HG03097 (cell line): ENCODE measurements around the gene PADI3.

Source experiments
- ATAC-seq: cut with Tn5 transposase; IDR thresholded peaks from one replicate; pipeline ENCODE4 v1.9.1; 2021; ENCODE audit not compliant: unreplicated experiment, low FRiP score

PADI3 gene

GRCh38 chr1:17248781-17249180, at the start of gene PADI3:
Gene PADI3, plus strand, starts transcription at chr1:17249098. Its CDS starts 40 bp downstream, at chr1:17249138.
- ATAC-seq, result no peak

GRCh38 chr1:17199267-17200044, 49.4 kb upstream of the PADI3 start:
- ATAC-seq, result no peak

DNA sequence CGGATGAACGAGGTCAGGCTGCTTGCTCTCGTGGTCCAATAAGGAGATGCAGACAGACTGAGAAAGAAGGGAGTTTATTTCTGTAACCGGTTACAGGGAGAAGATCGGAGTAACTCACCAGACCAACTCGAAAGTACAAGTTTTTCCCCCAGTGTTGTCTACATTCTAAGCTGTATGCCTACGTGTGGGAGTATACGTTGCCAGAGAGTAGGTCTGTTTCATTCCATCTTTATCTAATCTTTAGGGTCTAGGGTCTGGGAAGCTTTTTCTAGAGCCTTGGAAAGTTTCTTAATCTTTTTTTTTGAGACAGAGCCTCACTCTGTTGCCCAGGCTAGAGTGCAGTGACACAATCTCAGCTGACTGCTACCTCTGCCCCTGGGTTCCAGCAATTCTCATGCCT, 48.7 kb upstream of the PADI3 start:
- ATAC-seq, result no peak

DNA sequence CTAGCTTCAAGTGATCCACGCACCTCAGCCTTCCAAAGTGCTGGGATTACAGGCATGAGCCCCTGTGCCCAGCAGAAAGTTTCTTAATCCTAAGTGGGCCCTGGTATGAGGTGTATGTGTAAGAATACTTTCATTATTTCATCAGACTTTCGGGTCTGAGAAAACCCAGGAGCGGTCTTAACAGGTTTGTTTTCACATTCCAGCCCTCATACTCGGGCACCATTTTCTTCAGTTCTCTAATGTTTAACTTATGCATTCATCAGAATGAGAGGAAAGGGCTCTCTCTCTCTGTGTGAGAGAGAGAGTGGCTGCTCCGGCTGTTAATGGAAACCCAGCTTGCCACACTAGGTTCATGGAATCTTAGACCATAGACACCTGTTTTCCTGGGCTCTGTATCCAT, 48.1 kb upstream of the PADI3 start:
- ATAC-seq, result no peak

DNA sequence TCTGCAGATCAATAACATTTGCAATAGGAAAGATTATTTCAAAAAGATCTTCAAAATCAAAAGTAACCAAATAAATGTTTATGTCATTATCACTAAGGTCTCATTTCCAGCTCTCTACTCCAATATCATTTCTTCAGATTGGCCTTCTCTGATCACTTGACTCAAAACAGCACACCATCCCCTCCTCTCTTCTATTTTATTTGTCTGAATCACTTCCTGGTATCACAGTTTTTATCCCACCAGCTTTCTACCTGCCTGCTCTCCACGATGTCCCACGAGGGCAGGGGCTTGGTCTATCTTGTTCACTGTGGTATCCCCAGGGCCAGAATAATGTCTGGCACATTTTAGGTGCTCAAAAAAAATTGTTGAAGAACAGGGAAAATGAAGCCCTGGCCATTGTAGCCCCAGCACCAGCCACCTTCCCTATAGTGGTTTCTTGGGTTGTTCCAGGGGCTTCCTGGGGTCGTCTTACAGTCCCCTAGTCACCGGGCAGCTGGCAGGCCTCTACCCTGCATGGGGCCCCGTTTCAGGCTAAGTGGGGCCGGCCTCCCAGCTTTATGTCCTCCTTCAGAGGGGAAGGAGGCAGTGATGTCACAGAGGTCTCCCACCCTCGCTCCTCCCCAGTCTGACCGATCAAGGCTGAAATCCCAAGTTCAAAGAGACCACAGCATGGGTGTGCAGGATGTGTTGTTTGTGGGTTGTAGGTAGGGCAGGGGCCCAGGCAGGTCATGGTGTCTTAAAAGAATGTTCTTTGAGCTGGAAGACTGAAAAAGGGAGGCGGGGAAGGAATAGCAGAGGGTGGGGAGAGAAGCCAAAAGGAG, 47.5 kb upstream of the PADI3 start:
- ATAC-seq, result no peak

GRCh38 chr1:17204546-17205440, 44.1 kb upstream of the PADI3 start, which contains the start of gene PADI1:
Gene PADI1, plus strand, starts transcription at chr1:17205128. Its CDS starts 90 bp downstream, at chr1:17205218.
- no peak for ATAC-seq

DNA sequence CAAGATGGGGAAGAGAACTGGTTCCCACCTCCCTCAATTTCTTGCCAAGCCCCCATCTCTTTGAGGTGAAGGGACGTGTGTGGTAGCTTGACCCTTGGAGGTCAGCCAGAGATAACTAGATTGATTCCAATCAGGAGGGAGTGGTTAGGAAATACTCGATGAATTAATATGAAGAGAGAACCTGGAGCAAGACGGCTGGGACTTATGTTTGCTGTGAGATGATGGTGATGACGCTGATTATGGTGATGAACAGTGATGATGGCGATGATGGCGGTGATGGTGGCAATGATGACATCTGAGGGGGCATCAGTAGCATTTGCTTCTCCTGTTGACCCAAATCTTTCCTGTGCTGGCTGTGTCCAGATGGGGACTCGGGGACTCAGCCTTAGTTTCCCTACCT, 43.2 kb upstream of the PADI3 start:
- no peak for ATAC-seq

DNA sequence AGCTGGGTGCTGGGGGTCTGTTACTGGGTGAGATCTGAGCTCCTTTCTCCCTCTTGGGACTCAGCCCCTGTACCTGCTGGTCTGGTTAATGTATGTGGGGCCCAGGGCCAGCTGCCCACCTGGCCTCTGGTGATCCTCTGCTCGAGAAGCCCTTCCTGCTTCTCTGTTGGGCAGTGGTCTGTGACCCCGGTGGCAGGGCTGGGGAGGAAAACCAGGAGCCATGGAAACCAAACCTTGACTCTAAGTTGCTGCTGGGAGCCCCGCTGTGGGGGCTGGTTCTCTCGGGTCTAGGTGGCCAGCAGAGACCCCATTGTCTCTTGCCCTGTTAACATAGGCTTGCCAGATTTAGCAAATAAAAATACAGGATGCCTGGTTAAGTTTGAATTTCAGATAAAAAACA, 42.7 kb upstream of the PADI3 start:
- no peak for ATAC-seq

DNA sequence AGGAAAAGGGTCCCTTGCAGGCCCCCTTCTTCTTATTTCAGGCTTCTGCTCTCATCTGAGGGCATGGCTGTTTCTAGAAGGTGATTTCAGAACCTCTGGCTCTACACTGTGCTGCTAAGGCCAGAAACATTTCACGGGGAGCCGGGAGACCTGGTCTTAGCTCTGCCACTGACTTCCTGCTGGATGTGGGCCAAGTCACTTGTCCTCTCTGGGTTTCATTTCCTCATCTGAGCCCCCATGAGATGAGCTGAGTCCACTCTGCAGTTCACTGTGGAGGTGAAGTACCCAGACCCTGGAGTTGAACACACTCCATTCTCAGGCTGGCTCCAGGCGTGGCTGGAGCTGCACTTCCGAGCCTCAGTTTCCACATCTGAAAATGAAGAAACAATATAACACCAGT, 41.9 kb upstream of the PADI3 start:
- ATAC-seq, result no peak

DNA sequence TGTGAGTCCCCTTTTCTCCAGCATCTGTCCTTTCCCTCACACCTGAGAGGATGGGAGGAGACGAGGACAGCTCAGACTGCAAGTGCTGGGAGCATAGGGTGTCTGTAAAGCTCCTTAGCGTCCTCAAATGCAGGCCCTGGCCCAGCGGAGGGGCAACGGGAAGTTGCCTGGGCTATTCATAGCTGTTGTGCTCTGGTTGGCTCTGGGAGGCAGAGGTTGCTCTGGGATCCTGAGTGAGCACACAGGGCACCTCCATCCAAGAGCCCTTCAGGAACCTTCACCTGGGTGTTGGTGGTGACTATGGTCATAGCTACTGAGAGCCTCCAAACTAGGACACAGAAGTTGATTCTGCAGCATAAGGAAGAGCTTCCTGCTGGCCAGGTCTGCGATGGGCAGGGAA, 41.4 kb upstream of the PADI3 start:
- ATAC-seq, result no peak

DNA sequence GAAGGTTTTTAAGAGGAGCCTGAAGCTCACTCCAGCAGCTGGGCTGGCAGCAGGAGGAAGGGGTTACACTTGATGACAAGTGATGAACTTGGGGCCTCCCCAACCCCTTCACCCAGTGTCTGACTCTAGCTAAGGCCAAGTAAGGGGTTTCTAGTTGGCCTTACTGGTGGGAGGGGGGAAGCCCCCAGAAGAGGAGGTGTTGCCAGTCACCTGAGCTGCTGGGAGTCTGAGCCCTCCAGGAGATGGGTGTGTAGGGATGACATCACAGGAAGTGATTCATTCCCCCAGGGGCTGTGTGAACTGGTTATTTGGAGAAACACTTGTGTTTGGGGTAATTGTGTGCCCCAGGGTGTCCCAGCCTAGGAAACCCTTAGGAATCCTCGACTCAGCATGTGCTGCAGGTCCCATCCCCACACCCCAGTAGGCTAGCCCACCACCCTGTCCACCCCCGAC, 40.9 kb upstream of the PADI3 start:
- no peak for ATAC-seq

- ATAC-seq, result no peak
Observed at GRCh38 chr1:17208546-17208945, 40.4 kb upstream of the PADI3 start.

DNA sequence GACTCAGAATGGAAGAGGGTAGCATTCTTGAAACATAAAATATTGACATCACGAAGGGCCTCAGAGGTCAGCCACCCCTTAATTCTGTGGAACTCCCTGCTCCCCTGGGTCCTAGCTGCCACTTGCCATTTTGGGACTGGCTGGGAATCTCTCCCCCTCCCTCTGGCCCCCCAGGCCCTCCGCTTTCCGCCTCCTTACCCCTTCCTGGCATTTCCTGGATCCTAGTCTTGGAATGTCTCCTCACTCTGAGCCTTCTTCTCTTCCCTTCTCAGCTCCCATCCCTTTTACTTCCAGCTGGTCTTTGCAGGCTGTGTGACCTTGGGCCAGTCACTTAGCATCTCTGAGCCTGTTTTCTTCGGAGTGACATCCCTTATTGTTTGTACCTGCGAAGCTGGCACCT, 39.5 kb upstream of the PADI3 start:
- no peak for ATAC-seq

DNA sequence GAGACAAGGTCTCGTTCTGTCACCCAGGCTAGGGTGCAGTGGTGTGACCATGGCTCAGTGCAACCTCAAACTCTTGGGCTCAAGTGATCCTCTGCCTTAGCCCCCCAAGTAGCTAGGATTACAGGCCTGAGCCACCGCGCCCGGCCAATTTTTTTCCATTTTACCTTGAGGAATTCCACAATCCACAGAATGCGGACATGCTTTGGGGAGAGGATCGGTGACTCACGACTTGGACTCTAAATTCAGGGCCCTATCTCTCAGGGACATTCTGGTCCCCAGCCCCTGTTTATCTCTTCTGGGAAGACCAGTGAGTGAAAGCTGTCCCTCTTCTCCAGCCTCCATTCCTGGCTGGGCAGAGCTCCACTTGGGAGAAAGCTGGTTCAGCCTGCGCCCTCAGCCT, 38.7 kb upstream of the PADI3 start:
- ATAC-seq, result no peak

DNA sequence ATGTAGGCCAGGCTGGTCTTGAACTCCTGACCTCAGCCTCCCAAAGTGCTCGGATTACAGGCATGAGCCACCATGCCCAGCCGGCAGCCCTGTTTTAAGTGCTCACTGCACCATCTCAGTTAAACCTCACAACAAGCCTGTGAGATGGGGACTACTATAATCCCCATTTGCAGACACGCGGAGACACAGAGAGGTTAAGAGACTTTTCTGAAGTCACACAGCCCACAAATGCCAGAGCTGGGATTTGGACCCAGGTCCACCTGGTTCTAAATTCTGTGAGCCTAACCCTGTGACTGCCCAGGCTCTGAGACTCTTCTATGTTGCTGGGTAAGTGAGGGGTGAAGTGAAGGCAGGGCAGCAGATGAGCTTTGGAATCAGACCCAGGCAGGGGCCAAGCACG, 37.5 kb upstream of the PADI3 start:
- no peak for ATAC-seq

GRCh38 chr1:17212009-17212408, 36.9 kb upstream of the PADI3 start:
- no peak for ATAC-seq

- ATAC-seq, result no peak
Observed at GRCh38 chr1:17212487-17213121, 36.3 kb upstream of the PADI3 start.

GRCh38 chr1:17213148-17213781, 35.6 kb upstream of the PADI3 start:
- ATAC-seq, result no peak

DNA sequence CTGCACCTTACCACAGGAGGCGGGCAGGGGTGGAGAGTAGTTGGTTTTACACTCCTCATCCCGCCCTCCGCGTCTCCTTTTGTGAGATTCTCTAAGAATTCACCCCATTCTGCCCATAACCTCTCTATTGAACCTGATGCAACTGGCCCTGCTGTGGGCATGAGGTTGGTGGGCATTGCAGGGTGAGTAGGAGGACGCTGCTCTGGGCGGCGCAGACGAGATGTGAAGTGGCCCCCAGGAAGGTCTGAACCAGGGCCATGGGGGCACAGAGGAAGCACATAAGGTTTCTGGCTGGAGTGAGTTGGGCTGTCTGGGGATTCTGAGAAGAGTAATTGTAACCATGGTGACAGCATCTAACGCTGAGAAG, 35.1 kb upstream of the PADI3 start:
- no peak for ATAC-seq
